ENCODE measurements around the gene NTF3.

DNA sequence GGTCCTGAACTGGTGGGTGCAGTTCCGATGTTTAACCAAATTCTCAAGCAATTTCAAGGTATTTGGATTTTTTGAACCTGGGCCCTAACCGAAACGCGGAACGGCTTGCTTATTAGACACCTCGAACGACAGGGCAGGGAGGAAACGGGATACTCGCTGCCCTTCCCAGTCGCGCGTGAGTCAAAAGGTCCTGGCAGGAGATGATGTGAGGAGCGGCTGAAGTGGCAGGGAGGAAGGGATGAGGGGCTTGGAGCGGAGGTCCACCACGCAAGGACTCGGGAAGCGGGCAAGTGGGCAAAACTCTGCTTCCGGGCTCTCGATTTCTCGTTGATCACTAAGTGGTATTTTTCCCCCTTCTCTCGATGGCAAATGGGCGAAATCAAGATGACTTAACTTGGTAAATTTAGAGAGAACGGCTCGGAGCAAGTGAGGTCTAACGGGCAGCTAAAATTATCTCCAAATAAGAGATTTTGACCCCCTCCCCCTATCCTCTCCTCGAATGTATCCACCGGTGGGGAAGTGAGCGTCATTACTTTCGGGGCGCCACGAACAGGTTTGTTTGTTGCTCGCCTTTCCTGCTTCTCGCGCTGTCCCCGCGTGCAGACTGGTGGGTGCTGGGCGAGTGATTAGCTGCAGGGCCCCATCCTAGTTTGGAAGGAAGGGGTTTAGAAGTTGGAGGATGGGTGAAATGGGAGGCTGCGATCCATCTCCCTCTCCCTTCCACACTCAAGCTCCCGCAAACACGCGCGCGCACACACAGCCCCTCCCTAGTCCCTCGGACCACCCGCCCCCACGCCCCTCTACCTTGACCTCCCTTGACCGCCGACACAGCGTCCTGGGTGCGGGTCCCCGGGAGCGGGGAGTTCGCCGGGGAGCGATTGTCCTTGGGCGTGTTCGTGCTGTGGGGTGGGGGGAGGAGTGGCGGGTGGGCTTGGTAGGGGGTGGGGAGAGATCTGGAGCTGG, 986 bp upstream of the NTF3 start:
- TF ChIP-seq, protein P1, sequence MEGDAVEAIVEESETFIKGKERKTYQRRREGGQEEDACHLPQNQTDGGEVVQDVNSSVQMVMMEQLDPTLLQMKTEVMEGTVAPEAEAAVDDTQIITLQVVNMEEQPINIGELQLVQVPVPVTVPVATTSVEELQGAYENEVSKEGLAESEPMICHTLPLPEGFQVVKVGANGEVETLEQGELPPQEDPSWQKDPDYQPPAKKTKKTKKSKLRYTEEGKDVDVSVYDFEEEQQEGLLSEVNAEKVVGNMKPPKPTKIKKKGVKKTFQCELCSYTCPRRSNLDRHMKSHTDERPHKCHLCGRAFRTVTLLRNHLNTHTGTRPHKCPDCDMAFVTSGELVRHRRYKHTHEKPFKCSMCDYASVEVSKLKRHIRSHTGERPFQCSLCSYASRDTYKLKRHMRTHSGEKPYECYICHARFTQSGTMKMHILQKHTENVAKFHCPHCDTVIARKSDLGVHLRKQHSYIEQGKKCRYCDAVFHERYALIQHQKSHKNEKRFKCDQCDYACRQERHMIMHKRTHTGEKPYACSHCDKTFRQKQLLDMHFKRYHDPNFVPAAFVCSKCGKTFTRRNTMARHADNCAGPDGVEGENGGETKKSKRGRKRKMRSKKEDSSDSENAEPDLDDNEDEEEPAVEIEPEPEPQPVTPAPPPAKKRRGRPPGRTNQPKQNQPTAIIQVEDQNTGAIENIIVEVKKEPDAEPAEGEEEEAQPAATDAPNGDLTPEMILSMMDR (IDR thresholded peaks at IDR 0.05): no peak
- TF ChIP-seq POLR2A (IDR thresholded peaks at IDR 0.05): no peak

Data from lower leg skin (tissue), 3 donors.